HepG2 (cell line): Measurements from ENCODE around the gene RIPOR3. TPM values are rescaled to one million over a fixed set of nuclear protein-coding genes. Genes with fewer than 3 reads are reported as not detected.

Source experiments
- ATAC-seq: fragments of 200-7000 bp; cut with Tn5 transposase; 3 replicates; pipeline ENCODE4 v1.9.1; 2020; ENCODE audit warnings: mild to moderate bottlenecking, moderate library complexity
- BruUV-seq: library from RNA; stranded (reverse); fragments of 400-500 nt; replicated peaks from 2 replicates; lab custom pipeline; 2021; lab: Mats Ljungman, UMichigan
- CTCF ChIA-PET: fragments of 300-600 bp; formaldehyde crosslinking; extraction: SDS; loops from one replicate; lab custom pipeline; 2021; ENCODE audit warnings: low total read pairs, inconsistent platforms, low intra/inter-chr PET ratio; lab: Yijun Ruan, JAX
- POLR2A ChIA-PET: fragments of 350-600 bp; sonication (Branson Sonifier 250); formaldehyde crosslinking; loops from one replicate; lab custom pipeline; 2020; ENCODE audit warnings: antibody characterized with exemption, inconsistent platforms; lab: Yijun Ruan, JAX
- DNase-seq: peaks from one replicate; pipeline ENCODE4 v3.0.0-alpha.2; 2015; ENCODE audit warnings: low spot score
- FAIRE-seq: peaks from 3 replicates; lab custom pipeline; 2011; peaks lifted over from hg19 to GRCh38; lab: Jason Lieb, UNC
- H2AFZ ChIP-seq: one replicate; pipeline ENCODE4 v1.6.1; 2011; ENCODE audit warnings: low read length, inconsistent platforms
- H3K27ac ChIP-seq: fragments of 300-600 bp; 3 replicates; pipeline ENCODE4 v1.8.0; 2011; ENCODE audit warnings: mixed run types, mild to moderate bottlenecking, mixed read lengths, low read length, inconsistent platforms; ENCODE audit not compliant: insufficient read depth; ENCODE audit errors: extremely low read length
- H3K27me3 ChIP-seq, 2 experiments: fragments of 200-600 bp in 1 of 2; 2 replicates in 1 of 2; 3 replicates in 1 of 2; pipeline versions ENCODE4 v1.6.0 to v1.8.0; 2011; ENCODE audit warnings: low read length in 2 of 2, mild to moderate bottlenecking in 2 of 2, moderate library complexity in 2 of 2, inconsistent platforms in 1 of 2; ENCODE audit not compliant: insufficient read depth in 2 of 2, control insufficient read depth in 1 of 2
- H3K36me3 ChIP-seq, 2 experiments: fragments of 200-600 bp in 1 of 2; replicated peaks in 1 of 2; 2 replicates in 1 of 2; 3 replicates in 1 of 2; pipeline versions ENCODE4 v1.5.1 to v1.8.0; 2011; ENCODE audit warnings: low read length in 2 of 2, inconsistent platforms in 1 of 2; ENCODE audit not compliant: insufficient read depth in 2 of 2, control insufficient read depth in 1 of 2
- H3K4me1 ChIP-seq: 2 replicates; pipeline ENCODE4 v1.5.1; 2012; ENCODE audit warnings: low read length, inconsistent platforms; ENCODE audit not compliant: insufficient read depth
- H3K4me2 ChIP-seq: 2 replicates; pipeline ENCODE4 v1.6.0; 2011; ENCODE audit warnings: low read depth, low read length, inconsistent platforms
- H3K4me3 ChIP-seq, 3 experiments: fragments of 200-600 bp in 1 of 3; sonication (generic), shearing (Covaris generic) in 1 of 3; replicated peaks in 1 of 3; 2 replicates each; pipeline ENCODE4 v1.5.1; 2011 to 2016; ENCODE audit warnings: low read length in 3 of 3, inconsistent platforms in 2 of 3, low read depth in 2 of 3, mild to moderate bottlenecking in 2 of 3, control low read depth in 1 of 3, mixed read lengths in 1 of 3; ENCODE audit not compliant: insufficient read depth in 1 of 3
- H3K79me2 ChIP-seq: one replicate; pipeline ENCODE4 v1.6.1; 2011; ENCODE audit warnings: low read length, inconsistent platforms; ENCODE audit not compliant: insufficient read depth
- H3K9ac ChIP-seq: 2 replicates; pipeline ENCODE4 v1.6.0; 2011; ENCODE audit warnings: mild to moderate bottlenecking, low read depth, low read length, inconsistent platforms; ENCODE audit not compliant: insufficient read depth
- H3K9me3 ChIP-seq: 2 replicates; pipeline ENCODE4 v1.5.1; 2012; ENCODE audit warnings: mild to moderate bottlenecking, low read length
- H4K20me1 ChIP-seq: 2 replicates; pipeline ENCODE4 v1.6.0; 2011; ENCODE audit warnings: inconsistent platforms, mild to moderate bottlenecking, low read length, moderate library complexity; ENCODE audit not compliant: insufficient read depth
- ATF2 ChIP-seq: sonication (generic); formaldehyde crosslinking; IDR thresholded peaks from 2 replicates; pipeline ENCODE4 v1.4.0; 2020; ENCODE audit warnings: missing genetic modification reagents
- FOXK2 ChIP-seq: fragments of 450-650 bp; IDR thresholded peaks from 2 replicates; pipeline ENCODE4 v1.6.1; 2016
- KAT7 ChIP-seq: IDR thresholded peaks from 2 replicates; pipeline ENCODE4 v1.6.1; 2018; ENCODE audit warnings: borderline replicate concordance, missing compliant biosample characterization
- MBD4 ChIP-seq: IDR thresholded peaks from 2 replicates; pipeline ENCODE4 v1.6.1; 2012; ENCODE audit warnings: low read length, inconsistent platforms, borderline replicate concordance
- RBM22 ChIP-seq: fragments of 200-400 bp; formaldehyde crosslinking; optimal IDR thresholded peaks from 2 replicates; pipeline ENCODE3; 2017; ENCODE audit warnings: mild to moderate bottlenecking, low read length, moderate library complexity
- TBX3 ChIP-seq: fragments of 450-650 bp; IDR thresholded peaks from 2 replicates; pipeline ENCODE4 v1.6.1; 2017; ENCODE audit warnings: antibody characterized with exemption, mild to moderate bottlenecking, inconsistent platforms, borderline replicate concordance
- ZSCAN31 ChIP-seq: sonication (generic); formaldehyde crosslinking; IDR thresholded peaks from 2 replicates; pipeline ENCODE4 v1.5.0; 2020; ENCODE audit warnings: low read depth, mild to moderate bottlenecking, missing genetic modification reagents
- WGBS: methylation state at CpG from one replicate; pipeline ENCODE4 v1.1.6; 2017; ENCODE audit warnings: low lambda C conversion rate; 5-methylcytosine and 5-hydroxymethylcytosine counted together
- in situ Hi-C: cut with HindIII; loops from 2 replicates; pipeline ENCODE4 v1.10.0; 2017; ENCODE audit warnings: low pct_unique_long_range_greater_than_20kb; ENCODE audit not compliant: extremely low pct_ligation_motif_present
- intact Hi-C: fragments of 100-400 bp; cut with micrococcal nuclease; formaldehyde crosslinking; loops from one replicate; pipeline ENCODE4 v1.10.0; 2022; ENCODE audit not compliant: unreplicated experiment
- polyA plus RNA-seq, 8 experiments: library from polyadenylated mRNA; depleted of rRNA in 3 of 8; stranded (reverse) in 7 of 8; unstranded in 1 of 8; fragments of >200 nt; fragmentation: Illumina TruSeq in 4 of 8; extraction: Trizol in 4 of 8; gene quantifications; 2 replicates each; pipeline versions ENCODE4 v1.2.1 to v1.2.3, GENCODE V29; 2011 to 2016; ENCODE audit warnings: low read depth in 4 of 8, missing spikeins in 1 of 8, mixed read lengths in 1 of 8; ENCODE audit not compliant: insufficient read depth in 1 of 8
- total RNA-seq, 5 experiments: library from RNA; depleted of rRNA; stranded (reverse); fragments of >200 nt; fragmentation: Illumina TruSeq; extraction: Trizol; gene quantifications; 2 replicates each; pipeline ENCODE4 v1.2.3, GENCODE V29; 2016; ENCODE audit warnings: low read depth in 1 of 5

RIPOR3 gene
- total and polyA plus RNA-seq, 2 of the 13 experiments (the other 11 are each of a cell fraction or from before 2014, with no cell fraction given), result 0.18 TPM; not detected in 1

- no peak for ATAC-seq
- BruUV-seq, result no TSS peak
- CTCF ChIA-PET, result interaction anchor here (2.0 to 6.2 kb wide), 3 partner anchors 100 to 393 kb away, joined by 11 to 45 read pairs (median 20); partner anchors contain the start of gene CEBPB
- Histone ChIP-seq H3K79me2 (no peaks in the 10 kb centered on the region), H3K4me3 (no peak overlapping the region), H3K27ac (no peak overlapping the region), H3K36me3 (peaks cover 60 to 92% of the 10 kb centered on the region in 2 experiments), H3K4me1 (no peaks in the 10 kb centered on the region), H3K4me2 (no peak overlapping the region), H2AFZ (no peak overlapping the region), H3K9me3 (no peaks in the 10 kb centered on the region), H3K9ac (no peak overlapping the region), H3K27me3 (no peaks in the 10 kb centered on the region), H4K20me1 (no peaks in the 10 kb centered on the region)
- intact Hi-C loops, result no loop called here
- no peak for DNase-seq
- FAIRE-seq, result no peak
- POLR2A ChIA-PET, result no interaction called here
- TF ChIP-seq MBD4 (no peak), ATF2 (no peak), KAT7 (CRISPR knock-in tag) (no peak), TBX3 (no peak), RBM22 (no peak), ZSCAN31 (CRISPR knock-in tag) (no peak), FOXK2 (no peak)
- in situ Hi-C loops, result loop anchor here (5.0 kb wide), 1 partner anchor 391 kb away; no protein-coding TSS in a partner anchor
- WGBS, result 82% methylated on average over 5 of the region's 5 CpGs
Observed at GRCh38 chr20:50578778-50579165, 112.6 kb downstream of the RIPOR3 start.
